HG02763 (cell line): Measurements from ENCODE around the gene YJU2.

Experiments used
- ATAC-seq: cut with Tn5 transposase; IDR thresholded peaks from one replicate; pipeline ENCODE4 v1.9.1; 2021; ENCODE audit warnings: mild to moderate bottlenecking, moderate library complexity; ENCODE audit not compliant: unreplicated experiment

Gene YJU2

GRCh38 chr19:4295972-4296771, 49.3 kb downstream of the YJU2 start:
- no peak for ATAC-seq

- no peak for ATAC-seq
These were observed 51.3 kb downstream of the YJU2 start for GRCh38 chr19:4297901-4298809.

DNA sequence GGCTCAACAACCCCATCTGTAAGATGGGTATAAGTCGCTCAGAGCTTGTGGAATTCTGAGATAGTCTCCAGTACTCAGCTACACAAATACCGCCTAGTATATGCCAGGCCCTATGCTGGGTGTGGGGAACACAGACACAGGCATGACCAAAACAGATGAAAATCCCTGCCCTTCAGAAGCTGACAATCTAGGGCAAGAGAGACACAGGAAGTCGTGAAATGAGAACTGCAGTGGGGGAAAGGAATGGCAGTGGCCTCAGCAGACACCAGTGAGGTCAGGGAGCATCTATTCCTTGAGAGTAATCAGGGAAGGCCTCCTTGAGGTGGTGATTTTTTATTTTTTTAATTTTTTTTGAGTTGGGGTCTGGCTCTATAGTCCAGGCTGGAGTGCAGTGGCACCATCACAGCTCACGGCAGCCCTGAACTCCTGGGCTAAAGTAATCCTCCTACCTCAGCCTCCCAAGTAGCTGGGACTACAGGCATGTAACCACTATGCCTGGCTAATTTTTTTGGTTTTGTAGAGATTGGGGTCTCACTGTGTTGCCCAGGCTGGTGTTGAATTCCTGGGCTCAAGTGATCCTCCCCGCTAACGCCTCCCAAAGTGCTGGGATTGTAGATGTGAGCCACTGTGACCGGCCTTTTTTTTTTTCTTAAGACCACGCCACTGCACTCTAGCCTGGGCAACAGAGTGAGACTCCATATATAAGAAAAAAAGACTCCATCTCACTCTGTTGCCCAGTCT, 52.1 kb downstream of the YJU2 start:
- no peak for ATAC-seq

GRCh38 chr19:4300589-4300988, 53.7 kb downstream of the YJU2 start:
- no peak for ATAC-seq

DNA sequence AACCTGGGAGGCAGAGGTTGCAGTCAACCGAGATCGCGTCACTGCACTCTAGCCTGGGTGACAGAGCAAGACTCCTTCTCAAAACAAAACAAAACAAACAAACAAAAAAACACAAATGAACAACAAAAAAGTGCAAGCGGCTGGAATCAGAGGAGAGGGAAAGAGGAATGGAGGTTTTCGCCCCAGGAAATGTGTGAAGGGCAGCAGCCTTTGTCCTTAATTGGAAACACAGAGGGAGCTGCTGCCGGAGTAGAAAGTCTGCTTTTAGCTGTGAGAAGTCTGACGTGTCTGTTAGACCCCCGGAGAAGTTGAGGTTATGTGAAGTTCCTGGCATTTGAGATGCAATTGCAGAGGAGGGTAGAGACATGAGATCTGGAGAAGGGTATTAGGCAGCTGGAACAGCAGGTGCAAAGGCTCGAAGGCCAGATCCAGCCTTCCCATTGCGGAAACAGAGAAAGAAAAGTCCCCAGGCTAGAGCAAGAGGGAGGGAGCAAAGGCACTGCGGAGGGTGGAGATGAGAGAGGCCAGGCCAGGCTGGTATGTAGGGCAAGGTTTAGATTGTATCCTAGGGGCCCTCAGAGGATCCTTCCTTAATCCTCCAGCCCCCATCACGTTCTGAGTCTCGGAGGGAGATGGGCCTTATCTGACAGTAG, 54.8 kb downstream of the YJU2 start:
- no peak for ATAC-seq

GRCh38 chr19:4302243-4302640, 55.4 kb downstream of the YJU2 start, which contains the start of gene TMIGD2:
TMIGD2 (minus strand) TSS chr19:4302389; CDS start chr19:4302385, 4 bp downstream.
- no peak for ATAC-seq

GRCh38 chr19:4303819-4304537, 57.1 kb downstream of the YJU2 start:
- no peak for ATAC-seq

DNA sequence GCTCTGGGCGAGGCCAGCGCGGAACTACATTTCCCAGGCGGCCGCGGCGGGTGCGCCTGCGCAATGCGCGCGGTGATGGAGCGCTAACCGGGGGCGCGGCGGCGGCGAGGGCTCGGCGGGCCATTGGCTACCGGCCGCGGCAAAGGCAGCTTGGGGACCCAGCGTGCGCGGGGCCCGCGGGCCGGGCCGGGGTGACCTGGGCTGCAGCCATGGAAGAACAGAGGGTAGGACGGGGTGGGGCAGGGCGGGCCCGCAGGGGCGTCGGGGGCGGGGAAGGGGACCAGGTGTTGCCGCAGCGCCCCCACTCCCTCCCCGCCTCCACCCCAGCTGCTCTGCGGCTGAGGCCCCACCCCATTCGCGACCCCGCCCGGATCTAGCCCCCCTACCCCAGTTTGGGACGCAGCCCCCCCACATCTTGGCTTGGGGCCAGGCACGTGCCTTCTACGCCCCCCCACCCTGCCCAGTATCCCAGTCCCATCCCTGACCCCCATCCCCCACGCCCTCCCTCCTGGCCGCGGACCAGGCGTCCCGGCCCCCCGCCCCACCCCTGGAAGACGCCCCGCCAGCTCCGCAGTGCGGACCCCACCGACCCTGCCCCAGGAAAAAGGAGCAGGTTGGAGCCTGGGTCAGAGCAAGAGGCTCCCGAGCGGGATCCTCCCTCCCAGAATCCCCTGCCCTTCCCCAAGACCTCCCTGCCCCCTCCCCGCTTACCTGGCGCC, 57.8 kb downstream of the YJU2 start, which contains the start of gene FSD1:
FSD1 (plus strand) TSS at position 61 of the 719 bp plus-strand sequence; CDS start at position 210, 149 bp downstream.
- ATAC-seq = no peak

DNA sequence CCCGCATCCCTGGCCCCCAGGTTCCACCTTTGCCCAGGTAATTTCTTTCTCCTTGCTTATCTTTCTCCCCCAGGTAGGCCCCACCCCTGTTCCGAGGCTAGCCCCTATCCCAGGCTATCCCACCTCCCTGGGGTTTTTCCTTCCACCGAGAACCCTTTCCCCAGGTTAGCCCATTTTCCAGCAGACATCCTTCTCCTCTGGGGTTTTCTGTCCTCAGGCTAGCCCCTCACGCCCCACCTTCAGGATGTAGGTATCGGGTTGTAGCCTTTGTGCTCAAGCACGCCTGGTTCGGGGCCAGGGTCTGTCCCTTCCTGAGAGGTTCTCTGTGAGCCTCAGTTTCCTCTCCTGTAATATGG, 58.4 kb downstream of the YJU2 start:
- no peak for ATAC-seq

- no peak for ATAC-seq
These were observed 58.8 kb downstream of the YJU2 start for GRCh38 chr19:4305659-4306058.

GRCh38 chr19:4310247-4311121, 63.6 kb downstream of the YJU2 start:
- ATAC-seq = no peak

- no peak for ATAC-seq
These were observed 67.1 kb downstream of the YJU2 start for GRCh38 chr19:4313847-4314490.

DNA sequence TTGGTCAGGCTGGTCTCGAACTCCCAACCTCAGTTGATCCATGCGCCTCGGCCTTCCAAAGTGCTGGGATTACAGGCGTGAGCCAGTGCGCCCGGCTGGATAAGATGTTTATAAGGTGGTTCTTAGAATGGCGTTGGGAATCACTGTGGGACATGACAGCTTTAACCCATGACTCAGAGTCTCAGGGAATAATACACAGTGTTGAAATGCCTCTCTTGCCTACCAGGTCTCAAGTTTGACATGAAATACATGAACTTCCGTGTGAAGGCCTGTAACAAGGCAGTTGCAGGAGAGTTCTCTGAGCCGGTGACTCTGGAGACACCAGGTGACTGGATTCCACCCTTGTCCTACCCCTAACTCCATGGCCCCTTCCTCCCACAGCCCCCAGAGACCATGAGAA, 70.1 kb downstream of the YJU2 start:
- no peak for ATAC-seq

- no peak for ATAC-seq
These were observed 71.6 kb downstream of the YJU2 start for GRCh38 chr19:4318460-4318859.
